Thyroid gland (tissue), 4 donors: ENCODE data around the gene CBFB. TPM values are rescaled to one million over a fixed set of nuclear protein-coding genes. Genes with fewer than 3 reads are reported as not detected.

Experiments used
- DNase-seq, 2 donors: peaks; one replicate each; pipeline ENCODE4 v3.0.0-alpha.2; 2019
- H3K27ac ChIP-seq, 3 donors: fragments of 200-600 bp; sonication (generic); 1 replicate in 2 of 3; 2 replicates in 1 of 3; pipeline ENCODE4 v1.5.1; 2016 to 2019; ENCODE audit warnings: mild to moderate bottlenecking in 1 of 3, moderate library complexity in 1 of 3
- H3K27me3 ChIP-seq: fragments of 200-600 bp; sonication (generic); one replicate; pipeline ENCODE4 v1.5.1; 2019
- H3K36me3 ChIP-seq, 2 donors: fragments of 200-600 bp; sonication (generic); one replicate each; pipeline ENCODE4 v1.5.1; 2016 to 2019
- H3K4me1 ChIP-seq, 2 donors: fragments of 200-600 bp; sonication (generic); one replicate each; pipeline ENCODE4 v1.5.1; 2017 to 2019
- H3K4me3 ChIP-seq, 3 donors: fragments of 200-600 bp; sonication (generic); replicated peaks in 1 of 3; 1 replicate in 2 of 3; 2 replicates in 1 of 3; pipeline ENCODE4 v1.5.1; 2016; ENCODE audit warnings: mild to moderate bottlenecking in 1 of 3
- H3K9me3 ChIP-seq: fragments of 200-600 bp; sonication (generic); one replicate; pipeline ENCODE4 v1.5.1; 2017
- POLR2A ChIP-seq, 2 donors: fragments of 450-650 bp; IDR thresholded peaks; one replicate each; pipeline ENCODE4 v1.6.1; 2017; ENCODE audit warnings: antibody characterized with exemption in 2 of 2, mild to moderate bottlenecking in 2 of 2, moderate library complexity in 1 of 2
- WGBS, 2 donors: methylation state at CpG; one replicate each; pipeline ENCODE4 v1.1.5; 2017; 5-methylcytosine and 5-hydroxymethylcytosine counted together
- intact Hi-C: fragments of 100-400 bp; cut with DNase I; formaldehyde crosslinking; loops from one replicate; pipeline ENCODE4 v1.15.1; 2023
- total RNA-seq, 4 donors: library from RNA; depleted of rRNA; stranded (reverse); fragments of >200 nt; gene quantifications; one replicate each; pipeline ENCODE4 v1.2.3, GENCODE V29; 2016
- TF ChIP-seq, protein P1 (sequence below), 6 experiments: fragments of 200-600 bp in 3 of 6; fragments of 450-650 bp in 3 of 6; sonication (generic) in 3 of 6; IDR thresholded peaks; one replicate each; pipeline ENCODE4 v1.5.1; 2016 to 2019; ENCODE audit warnings: antibody characterized with exemption in 6 of 6, mild to moderate bottlenecking in 2 of 6, inconsistent platforms in 1 of 6, moderate library complexity in 1 of 6

Gene CBFB
- total RNA-seq, 4 donors from 2014 or later = 31.0 to 60.0 (median 41.5) TPM

DNA sequence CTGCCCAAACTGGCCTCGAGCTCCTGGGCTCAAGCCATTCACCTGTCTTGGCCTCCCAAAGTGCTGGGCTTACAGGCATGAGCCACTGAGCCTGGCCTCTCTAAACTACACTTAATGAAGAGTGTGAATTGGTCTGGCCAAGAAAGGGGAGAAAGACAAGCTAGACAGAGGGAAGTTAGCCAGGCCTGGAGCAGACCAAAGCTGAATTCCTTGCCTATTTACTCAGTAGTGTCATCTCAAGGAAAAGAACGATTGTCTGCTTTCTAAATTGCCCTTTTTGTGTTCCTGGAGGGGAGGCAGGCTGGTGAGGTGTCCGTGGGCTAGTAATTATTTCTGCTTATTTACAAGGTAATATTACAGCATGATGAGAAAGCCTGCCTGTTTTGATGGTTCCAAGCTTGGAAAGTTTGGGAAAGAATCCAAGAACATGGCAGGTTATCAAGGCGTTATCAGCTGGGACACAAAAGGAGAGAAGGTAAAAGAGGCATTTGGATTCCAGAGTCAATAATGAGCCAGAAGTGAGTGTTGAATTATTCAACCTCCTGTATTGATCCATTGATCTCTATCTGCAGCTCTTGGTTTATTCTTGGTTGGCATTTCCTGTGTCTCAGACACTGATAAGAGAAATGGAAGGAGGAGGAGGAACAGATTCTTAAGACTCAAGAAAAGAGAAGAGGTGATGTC, 6.3 kb upstream of the CBFB start:
- Histone ChIP-seq H3K9me3 (no peaks in the 10 kb centered on the region), H3K27ac (no peak overlapping the region), H3K36me3 (no peaks in the 10 kb centered on the region), H3K4me3 (no peak overlapping the region), H3K4me1 (no peaks in the 10 kb centered on the region), H3K27me3 (no peaks in the 10 kb centered on the region)
- TF ChIP-seq, protein P1, sequence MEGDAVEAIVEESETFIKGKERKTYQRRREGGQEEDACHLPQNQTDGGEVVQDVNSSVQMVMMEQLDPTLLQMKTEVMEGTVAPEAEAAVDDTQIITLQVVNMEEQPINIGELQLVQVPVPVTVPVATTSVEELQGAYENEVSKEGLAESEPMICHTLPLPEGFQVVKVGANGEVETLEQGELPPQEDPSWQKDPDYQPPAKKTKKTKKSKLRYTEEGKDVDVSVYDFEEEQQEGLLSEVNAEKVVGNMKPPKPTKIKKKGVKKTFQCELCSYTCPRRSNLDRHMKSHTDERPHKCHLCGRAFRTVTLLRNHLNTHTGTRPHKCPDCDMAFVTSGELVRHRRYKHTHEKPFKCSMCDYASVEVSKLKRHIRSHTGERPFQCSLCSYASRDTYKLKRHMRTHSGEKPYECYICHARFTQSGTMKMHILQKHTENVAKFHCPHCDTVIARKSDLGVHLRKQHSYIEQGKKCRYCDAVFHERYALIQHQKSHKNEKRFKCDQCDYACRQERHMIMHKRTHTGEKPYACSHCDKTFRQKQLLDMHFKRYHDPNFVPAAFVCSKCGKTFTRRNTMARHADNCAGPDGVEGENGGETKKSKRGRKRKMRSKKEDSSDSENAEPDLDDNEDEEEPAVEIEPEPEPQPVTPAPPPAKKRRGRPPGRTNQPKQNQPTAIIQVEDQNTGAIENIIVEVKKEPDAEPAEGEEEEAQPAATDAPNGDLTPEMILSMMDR (IDR thresholded peaks at IDR 0.05) = no peak
- TF ChIP-seq POLR2A (IDR thresholded peaks at IDR 0.05) = no peak
- 67 to 73% methylated on average over 4 of the region's 4 CpGs for WGBS, 2 donors
- no peak for DNase-seq
- intact Hi-C loops = no loop called here

DNA sequence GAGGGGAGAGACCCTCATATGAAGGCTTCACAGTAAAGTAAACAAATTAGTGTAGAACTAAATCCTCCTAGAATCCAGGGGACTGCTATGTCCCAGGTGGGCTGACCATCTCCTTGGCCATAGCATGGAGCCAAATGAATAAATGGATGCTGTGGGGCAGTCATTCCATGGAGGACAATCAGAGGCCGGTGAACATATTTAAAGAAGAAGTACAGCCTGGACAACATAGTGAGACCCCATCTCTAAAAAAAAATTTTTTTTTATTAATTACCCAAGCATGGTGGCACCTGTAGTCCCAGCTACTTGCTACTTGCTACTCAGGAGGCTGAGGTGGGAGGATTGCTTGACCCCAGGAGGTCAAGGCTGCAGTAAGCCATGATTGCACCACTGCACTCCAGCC, 5.3 kb upstream of the CBFB start:
- WGBS, 2 donors = 89 to 90% methylated on average over 1 of the region's 1 CpG
- H3K27ac ChIP-seq = no peak overlapping the region
- TF ChIP-seq, protein P1 (IDR thresholded peaks at IDR 0.05) = no peak
- TF ChIP-seq POLR2A (IDR thresholded peaks at IDR 0.05) = no peak
- no peak for DNase-seq
- H3K27me3 ChIP-seq = no peaks in the 10 kb centered on the region
- H3K4me1 ChIP-seq = peaks cover 0 to 7% of the 10 kb centered on the region in 2 donors
- intact Hi-C loops = no loop called here
- no peak overlapping the region for H3K4me3 ChIP-seq
- H3K9me3 ChIP-seq = no peaks in the 10 kb centered on the region
- H3K36me3 ChIP-seq = no peaks in the 10 kb centered on the region

DNA sequence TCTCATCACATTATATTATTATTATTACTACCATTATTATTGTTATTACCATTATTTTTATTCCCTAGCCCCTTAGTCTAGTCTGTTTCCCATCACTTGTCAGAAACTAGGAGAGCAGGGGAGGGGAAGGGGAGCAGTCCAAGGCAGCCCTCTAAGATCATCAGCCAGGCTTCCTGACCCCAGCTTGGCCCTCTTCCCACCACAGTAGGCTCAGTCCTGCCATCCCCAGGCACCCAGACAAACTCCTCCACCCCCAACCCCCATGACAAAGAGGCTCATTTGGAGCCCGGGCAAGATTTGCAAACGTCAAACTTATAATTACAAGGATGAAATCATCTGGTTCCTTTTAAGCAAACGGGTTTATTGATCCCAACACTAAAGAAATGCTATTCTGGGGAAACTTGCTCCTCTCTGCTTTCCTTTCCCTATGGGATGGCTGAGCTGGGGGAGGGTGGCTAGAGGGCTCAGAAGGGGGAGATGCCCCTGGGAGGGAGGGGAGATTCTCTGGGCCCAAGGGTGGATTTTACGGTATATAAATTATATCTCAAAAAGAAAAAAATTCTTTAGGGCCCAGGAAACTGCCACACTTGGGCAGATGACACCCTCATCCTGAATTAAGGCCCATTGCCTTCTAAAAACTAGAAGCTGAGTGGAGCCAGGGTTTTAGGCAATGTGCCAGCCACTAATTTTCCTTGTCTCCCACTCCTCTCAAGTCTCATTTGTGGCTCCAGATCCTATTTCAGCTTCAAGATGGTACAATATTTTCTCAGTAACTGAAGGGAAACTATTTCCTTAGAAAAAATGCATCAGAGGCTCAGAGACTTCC, 4.4 kb upstream of the CBFB start:
- WGBS, 2 donors = 57 to 60% methylated on average over 4 of the region's 4 CpGs
- Histone ChIP-seq H3K9me3 (no peaks in the 10 kb centered on the region), H3K36me3 (no peaks in the 10 kb centered on the region), H3K27me3 (no peaks in the 10 kb centered on the region), H3K4me3 (no peak overlapping the region), H3K27ac (no peak overlapping the region), H3K4me1 (peaks cover 0 to 7% of the 10 kb centered on the region in 2 donors)
- no peak for DNase-seq
- intact Hi-C loops = loop anchor here (5.0 kb wide), 1 partner anchor 128 kb away; the partner anchor contains the start of gene B3GNT9
- TF ChIP-seq POLR2A (IDR thresholded peaks at IDR 0.05) = no peak
- TF ChIP-seq, protein P1 (IDR thresholded peaks at IDR 0.05) = no peak

DNA sequence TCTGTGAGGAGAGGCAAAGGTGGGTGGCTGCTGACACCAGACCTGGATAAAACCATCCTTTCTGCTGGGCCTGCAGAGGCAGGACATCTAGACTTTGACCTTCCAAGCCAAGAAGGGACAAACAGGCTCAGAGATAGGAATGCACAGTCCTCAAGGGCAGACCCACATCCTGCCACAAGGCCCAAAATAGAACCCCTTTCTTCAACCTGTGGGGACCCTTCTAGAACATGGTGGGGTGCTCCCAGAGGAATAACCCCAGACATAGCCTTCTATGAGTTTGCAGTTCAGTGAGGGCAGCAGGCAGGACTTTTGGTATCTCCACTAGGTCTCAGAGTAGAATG, 3.8 kb upstream of the CBFB start:
- intact Hi-C loops = loop anchor here (5.0 kb wide), 1 partner anchor 127 kb away; the partner anchor contains the start of gene B3GNT9
- TF ChIP-seq POLR2A (IDR thresholded peaks at IDR 0.05) = no peak
- TF ChIP-seq, protein P1 (IDR thresholded peaks at IDR 0.05) = no peak
- DNase-seq = no peak
- Histone ChIP-seq H3K27ac (no peak overlapping the region), H3K4me1 (peaks cover under 1 to 7% of the 10 kb centered on the region in 2 donors), H3K27me3 (no peaks in the 10 kb centered on the region), H3K36me3 (no peaks in the 10 kb centered on the region), H3K4me3 (no peak overlapping the region), H3K9me3 (no peaks in the 10 kb centered on the region)

DNA sequence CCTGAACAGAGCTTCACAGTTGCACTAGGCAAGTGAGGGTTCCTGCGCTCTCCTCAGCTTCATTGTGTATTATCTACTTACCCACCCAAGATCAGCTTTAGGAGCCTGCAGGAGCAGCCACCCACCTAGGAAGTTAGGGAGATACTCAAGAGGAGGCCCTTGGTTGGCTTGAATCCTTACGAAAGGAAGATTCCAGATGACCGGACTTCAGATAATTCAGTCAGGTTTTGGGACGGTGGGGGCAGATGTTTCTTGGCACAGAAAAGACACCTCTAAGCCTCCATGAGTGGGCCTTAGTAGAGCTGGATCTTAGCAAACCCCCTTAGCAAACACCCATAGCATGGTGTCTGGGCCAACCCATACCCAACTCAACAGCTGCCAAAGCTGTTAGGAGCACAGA, 2.4 kb upstream of the CBFB start:
- intact Hi-C loops = loop anchor here (5.0 kb wide), 1 partner anchor 126 kb away; the partner anchor contains the start of gene B3GNT9
- DNase-seq = no peak

More for the DNA sequence above, 2.4 kb upstream of the CBFB start:
- Histone ChIP-seq H3K36me3 (no peaks in the 10 kb centered on the region), H3K27ac (no peak overlapping the region), H3K9me3 (no peaks in the 10 kb centered on the region), H3K4me3 (no peak overlapping the region), H3K27me3 (no peaks in the 10 kb centered on the region), H3K4me1 (peaks cover 12 to 20% of the 10 kb centered on the region in 2 donors)
- TF ChIP-seq, protein P1 (IDR thresholded peaks at IDR 0.05) = no peak
- TF ChIP-seq POLR2A (IDR thresholded peaks at IDR 0.05) = no peak
- WGBS, 2 donors = 92 to 99% methylated on average over 4 of the region's 4 CpGs
